GM23338 (cell line): ENCODE results near the gene PECR. TPM values are rescaled to one million over a fixed set of nuclear protein-coding genes. Genes with fewer than 3 reads are reported as not detected.

Source experiments
- ATAC-seq: fragments of 200-7000 bp; cut with Tn5 transposase; 3 replicates; pipeline ENCODE4 v1.9.1; 2020
- DNase-seq: peaks from one replicate; pipeline ENCODE4 v3.0.0-alpha.2; 2015; ENCODE audit warnings: low spot score
- H2AFZ ChIP-seq: fragments of 200-600 bp; sonication (generic); 2 replicates; pipeline ENCODE4 v1.8.0; 2016; ENCODE audit warnings: antibody characterized with exemption, mild to moderate bottlenecking, moderate library complexity
- H3F3A ChIP-seq: fragments of 200-600 bp; sonication (generic); replicated peaks from 2 replicates; pipeline ENCODE4 v1.8.0; 2017; ENCODE audit warnings: antibody characterized with exemption, mixed run types, low read depth
- H3K27ac ChIP-seq: fragments of 200-600 bp; sonication (generic); 2 replicates; pipeline ENCODE4 v1.6.1; 2016; ENCODE audit warnings: low read depth
- H3K27me3 ChIP-seq: fragments of 200-600 bp; sonication (generic); 2 replicates; pipeline ENCODE4 v1.8.0; 2016; ENCODE audit warnings: mild to moderate bottlenecking, mixed run types, moderate library complexity; ENCODE audit not compliant: insufficient read depth
- H3K36me3 ChIP-seq: fragments of 200-600 bp; sonication (generic); 2 replicates; pipeline ENCODE4 v1.8.0; 2016; ENCODE audit warnings: mild to moderate bottlenecking; ENCODE audit not compliant: insufficient read depth
- H3K4me1 ChIP-seq: fragments of 200-600 bp; sonication (generic); 2 replicates; pipeline ENCODE4 v1.8.0; 2016; ENCODE audit warnings: mild to moderate bottlenecking, moderate library complexity; ENCODE audit not compliant: insufficient read depth
- H3K4me2 ChIP-seq: fragments of 200-600 bp; sonication (generic); 2 replicates; pipeline ENCODE4 v1.7.1; 2017; ENCODE audit warnings: mixed run types
- H3K4me3 ChIP-seq: fragments of 200-600 bp; sonication (generic); 2 replicates; pipeline ENCODE4 v1.6.1; 2016; ENCODE audit warnings: mixed run types
- H3K79me2 ChIP-seq: fragments of 200-600 bp; sonication (generic); replicated peaks from 2 replicates; pipeline ENCODE4 v1.8.0; 2017; ENCODE audit warnings: mild to moderate bottlenecking; ENCODE audit not compliant: insufficient read depth
- H3K9me2 ChIP-seq: fragments of 200-600 bp; sonication (generic); 2 replicates; pipeline ENCODE4 v1.8.0; 2017; ENCODE audit not compliant: insufficient read depth
- H4K20me1 ChIP-seq: fragments of 200-600 bp; sonication (generic); replicated peaks from 2 replicates; pipeline ENCODE4 v1.8.0; 2017; ENCODE audit warnings: mild to moderate bottlenecking; ENCODE audit not compliant: insufficient read depth
- H3K27ac Mint-ChIP-seq: 2 replicates; pipeline ENCODE4 v1.8.0; 2020; ENCODE audit warnings: inconsistent platforms, mild to moderate bottlenecking, moderate library complexity, mixed read lengths
- H3K27me3 Mint-ChIP-seq: 3 replicates; pipeline ENCODE4 v1.8.0; 2022; ENCODE audit warnings: low read depth, mild to moderate bottlenecking, moderate library complexity, mixed read lengths, inconsistent platforms; ENCODE audit not compliant: insufficient read depth, poor library complexity
- H3K36me3 Mint-ChIP-seq: 3 replicates; pipeline ENCODE4 v1.8.0; 2021; ENCODE audit warnings: low read depth, mild to moderate bottlenecking, inconsistent platforms, moderate library complexity, mixed read lengths
- H3K4me1 Mint-ChIP-seq: 3 replicates; pipeline ENCODE4 v1.8.0; 2020; ENCODE audit warnings: mild to moderate bottlenecking, inconsistent platforms, mixed read lengths
- H3K4me3 Mint-ChIP-seq: 3 replicates; pipeline ENCODE4 v1.8.0; 2021; ENCODE audit warnings: moderate library complexity, mild to moderate bottlenecking, inconsistent platforms, mixed read lengths
- H3K9me3 Mint-ChIP-seq: 3 replicates; pipeline ENCODE4 v1.8.0; 2020; ENCODE audit warnings: moderate library complexity, mild to moderate bottlenecking, inconsistent platforms, mixed read lengths
- CREB1 ChIP-seq: fragments of 250-450 bp; sonication (Bioruptor Pico); IDR thresholded peaks from 2 replicates; pipeline ENCODE4 v1.5.0; 2020; ENCODE audit warnings: low read depth, mild to moderate bottlenecking, moderate library complexity
- ETS1 ChIP-seq: IDR thresholded peaks from 2 replicates; pipeline ENCODE4 v1.6.1; 2016; ENCODE audit warnings: antibody characterized with exemption
- EZH2 ChIP-seq: fragments of 200-600 bp; sonication (generic); IDR thresholded peaks from one replicate; pipeline ENCODE4 v1.8.0; 2017; ENCODE audit warnings: antibody characterized with exemption, mild to moderate bottlenecking, low read depth; ENCODE audit not compliant: unreplicated experiment
- EZH2phosphoT487 ChIP-seq: fragments of 200-600 bp; sonication (generic); IDR thresholded peaks from one replicate; pipeline ENCODE4 v1.8.1; 2018; ENCODE audit warnings: antibody characterized with exemption; ENCODE audit not compliant: unreplicated experiment
- JUNB ChIP-seq: IDR thresholded peaks from one replicate; pipeline ENCODE4 v1.6.1; 2016; ENCODE audit warnings: antibody characterized with exemption; ENCODE audit not compliant: unreplicated experiment
- NANOG ChIP-seq: IDR thresholded peaks from 2 replicates; pipeline ENCODE4 v1.6.1; 2016; ENCODE audit warnings: antibody characterized with exemption, borderline replicate concordance
- POLR2AphosphoS5 ChIP-seq: IDR thresholded peaks from 2 replicates; pipeline ENCODE4 v1.6.1; 2016; ENCODE audit warnings: antibody characterized with exemption, low read depth
- ZNF114 ChIP-seq: fragments of 250-450 bp; sonication (Bioruptor Pico); IDR thresholded peaks from 2 replicates; pipeline ENCODE4 v1.5.0; 2020; ENCODE audit warnings: mild to moderate bottlenecking, moderate library complexity
- ZNF331 ChIP-seq: fragments of 250-450 bp; sonication (Bioruptor Pico); IDR thresholded peaks from 2 replicates; pipeline ENCODE4 v1.5.0; 2020; ENCODE audit warnings: low read depth, mild to moderate bottlenecking, moderate library complexity
- ZNF462 ChIP-seq: fragments of 250-450 bp; sonication (Bioruptor Pico); IDR thresholded peaks from 2 replicates; pipeline ENCODE4 v1.5.0; 2020; ENCODE audit warnings: mild to moderate bottlenecking, moderate library complexity
- polyA plus RNA-seq: library from polyadenylated mRNA; unstranded; fragments of >200 nt; fragmentation: Nextera tagmentation; extraction: Ambion mirVana; gene quantifications from 2 replicates; pipeline ENCODE4 v1.2.1, GENCODE V29; 2016
- total RNA-seq: library from RNA; depleted of rRNA; stranded (reverse); fragments of >200 nt; shearing (Covaris generic); gene quantifications from 2 replicates; pipeline ENCODE4 v1.2.3, GENCODE V29; 2014

The PECR gene
- total and polyA plus RNA-seq, 2 experiments from 2014 or later, result 12.1 to 15.5 TPM

GRCh38 chr2:216086207-216086893, 4.7 kb upstream of the PECR start (continued):
- TF ChIP-seq ZNF462 (no peak), ZNF114 (CRISPR knock-in tag) (no peak), JUNB (no peak), EZH2phosphoT487 (no peak), EZH2 (no peak), ZNF331 (CRISPR knock-in tag) (no peak), CREB1 (CRISPR knock-in tag) (no peak), POLR2AphosphoS5 (no peak)

GRCh38 chr2:216084547-216084946, 2.9 kb upstream of the PECR start:
- Histone ChIP-seq H3K4me1 (peaks cover 33% of the 10 kb centered on the region), H3K36me3 (no peaks in the 10 kb centered on the region), H2AFZ (no peak overlapping the region), H3K27me3 (no peaks in the 10 kb centered on the region), H3K27ac (peak overlapping the region; percentile 52), H4K20me1 (no peaks in the 10 kb centered on the region), H3K4me3 (peak overlapping the region; percentile 83; the same call in 1 of the 2 replicates), H3K4me2 (peak overlapping the region; percentile 90), H3F3A (no peaks in the 10 kb centered on the region; the same call in 1 of the 2 replicates), H3K9me2 (no peaks in the 10 kb centered on the region), H3K79me2 (peaks cover 20% of the 10 kb centered on the region)
- H3K36me3 Mint-ChIP-seq, result no peaks in the 10 kb centered on the region
- TF ChIP-seq ETS1 (no peak), NANOG (no peak), CREB1 (CRISPR knock-in tag) (no peak)
- no peak for ATAC-seq
- peak overlapping the region; percentile 73 for H3K27ac Mint-ChIP-seq
- peaks cover 37% of the 10 kb centered on the region for H3K4me1 Mint-ChIP-seq
- no peaks in the 10 kb centered on the region for H3K9me3 Mint-ChIP-seq
- no peak for DNase-seq
- H3K4me3 Mint-ChIP-seq, result no peak overlapping the region; the same call in 2 of the 3 replicates
- no peaks in the 10 kb centered on the region for H3K27me3 Mint-ChIP-seq
